ENCODE measurements around the gene LIN7B. TPM values are rescaled to one million over a fixed set of nuclear protein-coding genes. Genes with fewer than 3 reads are reported as not detected.

The LIN7B gene
- total and polyA plus RNA-seq, 2 of the 13 experiments (the other 11 are each of a cell fraction or from before 2014, with no cell fraction given): 5.3 to 7.6 TPM

Small RNA genes lying within 50 kb of the gene (small RNA-seq; reads per million reads assigned to genes)
- gene RN7SL708P (ENCODE audit: insufficient read depth in 2 of 3, insufficient read length in 3 of 3, low read depth in 2 of 3, low replicate concordance in 1 of 3): 0 reads per million in 3 experiments

Other genes starting within 250 kb of the LIN7B start
- gene PLEKHA4, start 245.8 kb upstream of the LIN7B start, total RNA-seq (2016; rRNA removed; fragmentation: Illumina TruSeq; extraction: Trizol): 4.3 and 6.0 TPM in 2 replicates
- 4.8 and 6.0 TPM in 2 replicates for gene PLEKHA4, start 245.8 kb upstream of the LIN7B start, polyA plus RNA-seq (2011; rRNA removed)
- 7.8 and 18.5 TPM in 2 replicates for gene PPP1R15A, start 241.9 kb upstream of the LIN7B start, total RNA-seq (2016; rRNA removed; fragmentation: Illumina TruSeq; extraction: Trizol)
- gene PPP1R15A, start 241.9 kb upstream of the LIN7B start, polyA plus RNA-seq (2011; rRNA removed): 15.2 and 15.6 TPM in 2 replicates
- gene TULP2, start 215.6 kb upstream of the LIN7B start, total RNA-seq (2016; rRNA removed; fragmentation: Illumina TruSeq; extraction: Trizol): not detected in 2 replicates
- gene TULP2, start 215.6 kb upstream of the LIN7B start, polyA plus RNA-seq (2011; rRNA removed): 0.04 and 0.08 TPM in 2 replicates
- gene NUCB1, start 214.1 kb upstream of the LIN7B start, total RNA-seq (2016; rRNA removed; fragmentation: Illumina TruSeq; extraction: Trizol): 34.3 and 82.3 TPM in 2 replicates
- gene NUCB1, start 214.1 kb upstream of the LIN7B start, polyA plus RNA-seq (2011; rRNA removed): 106 and 144 TPM in 2 replicates
- 0.13 and 0.29 TPM in 2 replicates for gene DHDH, start 180.7 kb upstream of the LIN7B start, total RNA-seq (2016; rRNA removed; fragmentation: Illumina TruSeq; extraction: Trizol)
- 0.91 and 1.9 TPM in 2 replicates for gene DHDH, start 180.7 kb upstream of the LIN7B start, polyA plus RNA-seq (2011; rRNA removed)
- gene BAX, start 159.5 kb upstream of the LIN7B start, total RNA-seq (2016; rRNA removed; fragmentation: Illumina TruSeq; extraction: Trizol): 167 and 176 TPM in 2 replicates
- gene BAX, start 159.5 kb upstream of the LIN7B start, polyA plus RNA-seq (2011; rRNA removed): 139 and 164 TPM in 2 replicates
- gene FTL, start 149.1 kb upstream of the LIN7B start, total RNA-seq (2016; rRNA removed; fragmentation: Illumina TruSeq; extraction: Trizol): 3,909 and 8,800 TPM in 2 replicates
- 2,513 and 2,721 TPM in 2 replicates for gene FTL, start 149.1 kb upstream of the LIN7B start, polyA plus RNA-seq (2011; rRNA removed)
- 16.4 and 18.4 TPM in 2 replicates for gene GYS1, start 121.1 kb upstream of the LIN7B start, total RNA-seq (2016; rRNA removed; fragmentation: Illumina TruSeq; extraction: Trizol)
- 34.3 and 42.1 TPM in 2 replicates for gene GYS1, start 121.1 kb upstream of the LIN7B start, polyA plus RNA-seq (2011; rRNA removed)
- gene RUVBL2, start 120.5 kb upstream of the LIN7B start, total RNA-seq (2016; rRNA removed; fragmentation: Illumina TruSeq; extraction: Trizol): 108 and 122 TPM in 2 replicates
- 109 and 120 TPM in 2 replicates for gene RUVBL2, start 120.5 kb upstream of the LIN7B start, polyA plus RNA-seq (2011; rRNA removed)
- not detected in 2 replicates for gene LHB, start 97.3 kb upstream of the LIN7B start, total RNA-seq (2016; rRNA removed; fragmentation: Illumina TruSeq; extraction: Trizol)
- gene LHB, start 97.3 kb upstream of the LIN7B start, polyA plus RNA-seq (2011; rRNA removed): 0.82 TPM in 1 of 2 replicates, not detected in the other
- gene CGB3, start 90.0 kb upstream of the LIN7B start, total RNA-seq (2016; rRNA removed; fragmentation: Illumina TruSeq; extraction: Trizol): not detected in 2 replicates
- not detected in 2 replicates for gene CGB3, start 90.0 kb upstream of the LIN7B start, polyA plus RNA-seq (2011; rRNA removed)
- not detected in 2 replicates for gene CGB2, start 82.5 kb upstream of the LIN7B start, total RNA-seq (2016; rRNA removed; fragmentation: Illumina TruSeq; extraction: Trizol)
- gene CGB2, start 82.5 kb upstream of the LIN7B start, polyA plus RNA-seq (2011; rRNA removed): not detected in 2 replicates
- gene CGB1, start 77.5 kb upstream of the LIN7B start, total RNA-seq (2016; rRNA removed; fragmentation: Illumina TruSeq; extraction: Trizol): not detected in 2 replicates
- not detected in 2 replicates for gene CGB1, start 77.5 kb upstream of the LIN7B start, polyA plus RNA-seq (2011; rRNA removed)
- gene CGB5, start 70.5 kb upstream of the LIN7B start, total RNA-seq (2016; rRNA removed; fragmentation: Illumina TruSeq; extraction: Trizol): not detected in 2 replicates
- gene CGB5, start 70.5 kb upstream of the LIN7B start, polyA plus RNA-seq (2011; rRNA removed): not detected in 2 replicates
- gene CGB8, start 65.3 kb upstream of the LIN7B start, total RNA-seq (2016; rRNA removed; fragmentation: Illumina TruSeq; extraction: Trizol): not detected in 2 replicates
- gene CGB8, start 65.3 kb upstream of the LIN7B start, polyA plus RNA-seq (2011; rRNA removed): not detected in 2 replicates
- not detected in 2 replicates for gene CGB7, start 56.6 kb upstream of the LIN7B start, total RNA-seq (2016; rRNA removed; fragmentation: Illumina TruSeq; extraction: Trizol)
- 0.07 and 0.08 TPM in 2 replicates for gene CGB7, start 56.6 kb upstream of the LIN7B start, polyA plus RNA-seq (2011; rRNA removed)
- not detected in 2 replicates for gene NTF4, start 49.6 kb upstream of the LIN7B start, total RNA-seq (2016; rRNA removed; fragmentation: Illumina TruSeq; extraction: Trizol)
- not detected in 2 replicates for gene NTF4, start 49.6 kb upstream of the LIN7B start, polyA plus RNA-seq (2011; rRNA removed)
- not detected in 2 replicates for gene KCNA7, start 41.7 kb upstream of the LIN7B start, total RNA-seq (2016; rRNA removed; fragmentation: Illumina TruSeq; extraction: Trizol)
- gene KCNA7, start 41.7 kb upstream of the LIN7B start, polyA plus RNA-seq (2011; rRNA removed): not detected in 2 replicates
- 85.9 and 150 TPM in 2 replicates for gene SNRNP70, start 28.9 kb upstream of the LIN7B start, total RNA-seq (2016; rRNA removed; fragmentation: Illumina TruSeq; extraction: Trizol)
- 210 and 272 TPM in 2 replicates for gene SNRNP70, start 28.9 kb upstream of the LIN7B start, polyA plus RNA-seq (2011; rRNA removed)
- gene C19orf73, start 4.8 kb downstream of the LIN7B start, total RNA-seq (2016; rRNA removed; fragmentation: Illumina TruSeq; extraction: Trizol): 0.80 and 1.4 TPM in 2 replicates
- 1.5 and 3.0 TPM in 2 replicates for gene C19orf73, start 4.8 kb downstream of the LIN7B start, polyA plus RNA-seq (2011; rRNA removed)
- gene PPFIA3, start 5.2 kb downstream of the LIN7B start, total RNA-seq (2016; rRNA removed; fragmentation: Illumina TruSeq; extraction: Trizol): 6.3 and 8.6 TPM in 2 replicates
- gene PPFIA3, start 5.2 kb downstream of the LIN7B start, polyA plus RNA-seq (2011; rRNA removed): 6.7 and 8.9 TPM in 2 replicates
- gene HRC, start 41.0 kb downstream of the LIN7B start, total RNA-seq (2016; rRNA removed; fragmentation: Illumina TruSeq; extraction: Trizol): 1.5 and 3.6 TPM in 2 replicates
- 15.4 and 26.4 TPM in 2 replicates for gene HRC, start 41.0 kb downstream of the LIN7B start, polyA plus RNA-seq (2011; rRNA removed)
- gene TRPM4, start 43.4 kb downstream of the LIN7B start, total RNA-seq (2016; rRNA removed; fragmentation: Illumina TruSeq; extraction: Trizol): 1.7 and 1.9 TPM in 2 replicates
- gene TRPM4, start 43.4 kb downstream of the LIN7B start, polyA plus RNA-seq (2011; rRNA removed): 4.3 and 6.3 TPM in 2 replicates
- gene SLC6A16, start 210.8 kb downstream of the LIN7B start, total RNA-seq (2016; rRNA removed; fragmentation: Illumina TruSeq; extraction: Trizol): 0.07 TPM in 1 of 2 replicates, not detected in the other
- 0.18 and 0.22 TPM in 2 replicates for gene SLC6A16, start 210.8 kb downstream of the LIN7B start, polyA plus RNA-seq (2011; rRNA removed)
- gene CD37, start 221.0 kb downstream of the LIN7B start, total RNA-seq (2016; rRNA removed; fragmentation: Illumina TruSeq; extraction: Trizol): not detected in 2 replicates
- not detected in 2 replicates for gene CD37, start 221.0 kb downstream of the LIN7B start, polyA plus RNA-seq (2011; rRNA removed)
- 12.1 and 12.5 TPM in 2 replicates for gene TEAD2, start 248.0 kb downstream of the LIN7B start, total RNA-seq (2016; rRNA removed; fragmentation: Illumina TruSeq; extraction: Trizol)
- 10.4 and 10.8 TPM in 2 replicates for gene TEAD2, start 248.0 kb downstream of the LIN7B start, polyA plus RNA-seq (2011; rRNA removed)
- gene DKKL1, start 249.5 kb downstream of the LIN7B start, total RNA-seq (2016; rRNA removed; fragmentation: Illumina TruSeq; extraction: Trizol): 0.31 TPM in 1 of 2 replicates, not detected in the other
- gene DKKL1, start 249.5 kb downstream of the LIN7B start, polyA plus RNA-seq (2011; rRNA removed): 0.30 and 0.33 TPM in 2 replicates

All from HepG2 (cell line).